ENCODE data around the gene SSC4D.
"Not testable (repeated sequence)": the region's sequence is repeated elsewhere in the genome, so short reads cannot be mapped to it uniquely, and the experiment has no call there.

The SSC4D gene

DNA sequence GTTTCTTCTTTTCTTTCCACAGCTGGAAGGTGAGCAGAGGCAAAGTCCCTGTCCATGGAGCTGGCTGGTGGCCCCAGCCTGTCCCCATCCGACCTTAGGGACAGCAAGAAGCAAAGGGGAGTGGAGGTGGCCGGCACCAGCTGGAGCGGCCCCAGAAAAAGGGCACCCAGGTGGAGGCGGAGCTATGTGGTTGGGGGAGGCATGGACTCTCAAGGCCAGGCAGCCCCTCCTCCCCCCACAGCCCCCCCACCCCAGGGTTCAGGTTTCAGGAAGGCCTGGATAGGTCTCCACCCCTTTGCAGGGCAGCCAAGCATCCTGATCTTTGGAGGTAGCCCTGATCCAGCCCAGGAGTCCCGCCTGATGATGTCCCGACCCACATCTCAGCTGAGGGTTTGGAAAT is at the start of gene SSC4D:
TSS of gene SSC4D (minus strand) at position 161 of the 400 bp plus-strand sequence. CDS start 5,258 bp downstream, outside the sequence.
- FAIRE-seq, result no peak

DNA sequence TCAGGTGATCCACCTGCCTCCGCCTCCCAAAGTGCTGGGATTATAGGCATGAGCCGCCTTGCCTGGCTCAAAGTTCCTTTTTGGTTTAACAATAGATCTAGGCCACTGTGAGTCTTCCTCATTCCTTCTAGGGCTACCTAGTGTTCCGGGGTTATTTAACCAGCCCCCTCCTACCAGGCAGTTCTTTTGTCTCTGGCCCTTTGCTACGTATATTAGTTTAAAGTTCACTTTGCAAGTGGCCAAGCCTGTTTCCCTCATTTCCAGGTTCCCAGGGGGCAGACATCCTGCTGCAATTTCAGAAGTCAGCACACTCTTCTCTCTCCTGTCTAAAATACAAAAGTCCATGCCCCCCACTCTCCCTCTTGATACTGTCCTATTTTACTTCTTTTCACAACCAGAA is 49.0 kb upstream of the SSC4D start:
- FAIRE-seq, result not testable (repeated sequence)

DNA sequence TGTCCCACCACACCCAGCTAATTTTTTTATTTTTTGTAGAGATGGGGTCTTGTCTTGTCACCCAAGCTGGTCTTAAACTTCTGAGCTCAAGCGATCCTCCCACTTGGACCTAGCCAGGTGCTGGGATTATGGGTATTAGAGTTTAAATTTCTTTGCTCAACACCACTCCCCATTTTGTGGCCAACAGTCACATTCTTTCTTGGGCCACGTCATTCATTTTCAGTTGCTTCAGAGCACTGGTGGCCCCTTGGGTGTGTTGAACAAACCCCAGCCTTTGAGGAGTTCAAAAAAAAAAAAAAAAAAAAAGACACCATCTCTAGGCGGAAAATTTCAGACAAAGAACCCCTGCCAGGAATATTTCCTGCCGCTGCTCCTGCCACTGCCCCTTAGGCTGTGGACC is 47.5 kb upstream of the SSC4D start:
- FAIRE-seq, result not testable (repeated sequence)

DNA sequence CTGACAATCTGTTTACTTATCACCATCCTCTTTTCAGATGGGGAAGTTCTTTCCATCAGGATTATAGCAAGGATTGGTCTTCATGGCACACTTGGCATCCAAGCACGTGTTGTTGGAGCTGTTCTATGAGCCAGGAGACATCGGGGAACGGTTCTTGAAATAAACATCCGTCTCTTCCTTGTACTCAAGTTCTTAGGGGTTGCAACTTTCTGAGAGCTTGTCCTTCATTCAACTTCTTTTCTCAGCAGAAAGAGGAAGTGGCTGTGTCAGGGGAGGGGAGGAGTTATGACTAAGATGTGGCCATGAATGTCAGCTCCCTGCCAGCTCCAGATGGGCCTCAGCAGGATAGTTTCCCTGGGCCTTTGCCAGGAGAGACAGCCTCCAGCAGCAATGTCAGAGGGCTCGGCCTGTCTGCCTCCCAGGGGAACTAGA is 36.1 kb upstream of the SSC4D start:
- not testable (repeated sequence) for FAIRE-seq

DNA sequence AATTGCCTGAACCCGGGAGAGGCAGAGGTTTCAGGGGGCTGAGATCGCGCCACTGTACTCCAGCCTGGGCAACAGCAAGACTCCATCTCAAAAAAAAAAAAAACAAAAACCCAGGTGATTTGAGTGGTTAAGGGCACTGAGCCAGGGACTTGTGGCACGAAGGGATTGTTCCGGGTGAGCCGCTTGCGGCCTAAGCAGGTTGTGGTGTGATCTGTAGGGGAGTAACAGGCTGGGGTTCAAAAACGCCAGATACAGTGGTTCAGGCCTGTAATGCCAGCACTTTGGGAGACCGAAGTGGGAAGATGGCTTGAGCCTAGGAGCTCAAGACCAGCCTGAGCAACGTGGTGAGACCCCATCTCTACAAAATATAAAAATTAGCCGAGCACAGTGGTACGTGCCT is 34.3 kb upstream of the SSC4D start:
- FAIRE-seq, result not testable (repeated sequence)

DNA sequence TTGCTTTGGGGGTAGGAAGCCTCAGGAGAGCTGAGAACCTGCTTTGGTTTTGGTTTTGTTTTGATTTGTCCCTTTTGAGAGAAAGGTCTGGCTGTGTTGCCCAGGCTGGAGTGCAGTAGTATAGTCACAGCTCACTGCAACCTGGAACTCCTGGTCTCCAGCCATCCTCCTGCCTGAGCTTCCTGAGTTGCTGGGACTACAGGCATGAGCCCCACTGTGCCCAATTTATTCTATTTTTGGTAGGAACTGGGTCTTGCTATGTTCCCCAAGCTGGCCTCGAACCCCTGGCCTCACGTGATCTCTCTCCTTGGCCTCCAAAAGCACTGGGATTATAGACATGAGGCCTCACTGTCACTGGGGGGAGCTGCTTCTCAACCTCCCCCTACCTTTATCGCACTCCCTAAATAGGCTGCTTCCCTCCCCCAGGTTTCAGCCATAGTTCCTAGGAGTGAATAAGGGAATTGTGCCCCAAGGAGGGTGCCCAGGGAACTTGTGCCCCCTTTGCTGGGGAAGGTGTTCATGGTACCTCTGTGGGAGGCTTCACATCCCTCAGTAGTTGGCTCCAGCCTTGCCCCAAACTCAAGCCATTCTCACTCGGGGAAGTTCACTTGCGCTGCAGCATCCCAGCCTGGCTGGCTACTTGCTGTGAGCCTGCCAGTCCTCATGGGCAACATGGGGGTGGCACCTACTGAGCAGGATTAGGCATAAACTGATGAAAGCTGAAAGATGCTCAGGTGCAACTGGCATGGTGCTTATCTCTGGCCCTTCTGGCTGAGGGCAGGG is 33.4 kb upstream of the SSC4D start:
- FAIRE-seq, result not testable (repeated sequence)

DNA sequence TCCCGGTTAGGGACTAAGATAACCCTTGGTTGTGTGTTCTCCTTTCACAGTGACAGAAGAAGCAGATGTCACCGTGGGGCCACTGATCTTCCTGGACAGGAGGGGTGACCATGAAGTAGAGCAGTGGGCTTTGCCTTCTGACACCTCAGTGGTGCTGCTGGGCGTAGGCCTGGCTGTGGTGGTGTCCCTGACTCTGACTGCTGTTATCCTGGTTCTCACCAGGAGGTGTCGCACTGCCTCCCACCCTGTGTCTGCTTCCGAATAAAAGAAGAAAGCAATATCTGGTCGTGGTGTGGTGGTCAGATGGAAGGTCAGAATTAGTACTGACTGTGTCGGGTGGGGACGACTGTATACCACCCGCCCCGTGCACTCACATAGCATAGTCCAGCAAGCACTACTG is 32.3 kb upstream of the SSC4D start:
- FAIRE-seq, result not testable (repeated sequence)

DNA sequence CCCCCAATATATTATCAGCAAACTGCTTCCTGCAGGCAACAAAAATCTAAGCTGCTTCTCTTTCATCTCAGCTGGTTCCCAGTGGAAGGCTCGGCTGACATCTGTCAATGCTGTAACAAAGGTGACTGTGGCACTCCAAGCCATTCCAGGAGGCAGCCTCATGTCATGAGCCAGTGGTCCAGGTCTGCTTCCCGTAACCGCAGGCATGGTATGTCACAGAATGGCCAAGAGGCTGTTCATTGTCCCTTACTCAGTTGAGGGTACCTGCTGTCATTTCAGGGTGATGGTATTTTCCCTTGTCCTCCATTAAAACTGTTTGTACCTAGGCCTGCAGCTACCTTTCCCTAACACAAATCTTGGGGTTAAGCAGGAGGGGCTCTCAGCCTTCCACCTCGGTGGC is 30.9 kb upstream of the SSC4D start:
- FAIRE-seq, result not testable (repeated sequence)

DNA sequence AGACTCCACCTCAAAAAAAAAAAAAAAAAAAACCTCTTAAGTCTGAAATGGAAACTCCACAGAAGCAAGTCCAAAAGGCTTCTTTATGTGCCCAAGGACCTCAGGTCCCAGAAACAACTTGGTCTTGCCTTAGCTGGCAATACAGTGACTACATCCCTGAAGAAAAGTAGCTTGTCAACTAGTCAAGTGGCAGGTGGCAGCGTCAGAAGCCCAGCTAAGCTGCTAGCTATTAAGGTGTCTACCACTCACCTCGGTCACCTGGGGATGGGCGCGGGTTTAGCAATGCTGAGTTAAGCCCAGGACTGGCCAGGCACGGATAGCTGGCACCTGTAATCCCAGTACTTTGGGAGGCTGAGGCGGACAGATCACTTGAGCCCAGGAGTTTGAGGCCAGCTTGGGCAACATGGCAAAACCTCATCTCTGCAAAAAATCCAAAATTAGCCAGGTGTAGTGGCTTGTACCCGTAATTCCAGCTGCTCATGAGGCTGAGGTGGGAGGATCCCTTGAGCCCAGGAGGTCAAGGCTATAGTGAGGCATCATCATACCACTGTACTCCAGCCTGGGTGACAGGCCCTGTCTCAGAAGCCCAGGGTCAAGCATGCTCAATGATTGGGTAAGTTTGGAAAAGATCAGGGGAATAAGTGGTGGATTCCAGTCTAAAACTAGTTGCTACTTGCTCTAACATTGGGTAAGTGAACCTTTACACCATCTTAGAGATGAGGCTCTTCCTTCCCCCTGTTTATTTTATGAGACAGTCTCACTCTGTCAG is 29.8 kb upstream of the SSC4D start:
- FAIRE-seq, result not testable (repeated sequence)

DNA sequence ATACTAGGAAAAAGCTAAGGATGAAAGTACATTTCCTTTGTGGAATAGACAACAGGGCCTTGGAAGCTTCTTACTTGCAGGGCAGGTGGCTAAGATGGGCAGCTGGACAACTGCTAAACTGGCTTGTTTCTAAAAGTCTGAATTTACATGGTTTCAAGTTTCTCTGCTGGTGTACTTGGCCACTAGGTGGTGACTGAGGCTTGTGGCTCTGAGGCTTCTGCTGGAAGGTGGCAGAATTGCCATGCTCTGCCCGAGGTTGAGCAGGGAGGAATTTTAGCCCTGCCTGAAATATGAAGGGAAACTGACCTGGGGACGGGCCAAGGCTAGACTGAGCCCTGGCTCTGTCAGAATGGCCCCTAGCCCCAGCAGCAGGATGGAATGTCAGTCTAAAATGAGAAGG is 28.4 kb upstream of the SSC4D start:
- peak; percentile 29 for FAIRE-seq

DNA sequence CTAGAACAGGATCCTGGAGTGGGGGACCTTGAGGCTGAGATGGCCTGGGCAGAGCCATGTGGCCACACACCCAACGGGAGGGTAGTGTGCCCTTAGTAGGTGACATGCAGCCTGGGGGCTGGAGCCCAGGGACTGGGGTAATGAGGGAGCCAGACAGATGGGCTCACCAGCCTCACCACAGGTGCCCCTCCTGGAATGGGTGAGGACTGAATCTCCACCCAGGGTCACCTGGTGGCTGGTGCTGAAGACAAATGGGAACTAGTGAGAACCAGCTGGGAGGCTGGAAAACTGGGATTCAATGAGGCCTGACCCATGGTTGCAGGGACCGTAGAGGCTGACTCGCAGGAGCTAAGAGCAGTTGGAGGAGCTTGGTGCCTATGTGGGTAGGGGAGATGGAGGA is 21.3 kb upstream of the SSC4D start:
- FAIRE-seq, result no peak

DNA sequence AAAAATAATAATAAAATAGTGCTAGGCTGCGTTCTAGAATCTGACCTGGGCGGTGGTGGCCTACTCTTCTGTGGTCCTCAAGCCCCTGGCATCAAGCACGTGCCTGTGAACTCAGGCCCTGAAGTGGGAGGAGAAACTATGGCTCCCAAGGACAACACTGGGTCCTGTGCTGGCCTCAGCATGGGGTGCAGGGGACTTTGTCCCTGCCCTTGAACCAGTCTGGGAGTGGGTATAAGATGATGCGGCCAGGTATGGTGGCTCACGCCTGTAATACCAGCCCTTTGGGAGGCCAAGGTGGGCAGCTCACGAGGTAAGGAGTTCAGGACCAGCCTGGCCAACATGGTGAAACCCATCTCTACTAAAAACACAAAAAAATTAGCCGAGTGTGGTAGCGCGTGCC is 20.7 kb upstream of the SSC4D start:
- FAIRE-seq, result no peak

DNA sequence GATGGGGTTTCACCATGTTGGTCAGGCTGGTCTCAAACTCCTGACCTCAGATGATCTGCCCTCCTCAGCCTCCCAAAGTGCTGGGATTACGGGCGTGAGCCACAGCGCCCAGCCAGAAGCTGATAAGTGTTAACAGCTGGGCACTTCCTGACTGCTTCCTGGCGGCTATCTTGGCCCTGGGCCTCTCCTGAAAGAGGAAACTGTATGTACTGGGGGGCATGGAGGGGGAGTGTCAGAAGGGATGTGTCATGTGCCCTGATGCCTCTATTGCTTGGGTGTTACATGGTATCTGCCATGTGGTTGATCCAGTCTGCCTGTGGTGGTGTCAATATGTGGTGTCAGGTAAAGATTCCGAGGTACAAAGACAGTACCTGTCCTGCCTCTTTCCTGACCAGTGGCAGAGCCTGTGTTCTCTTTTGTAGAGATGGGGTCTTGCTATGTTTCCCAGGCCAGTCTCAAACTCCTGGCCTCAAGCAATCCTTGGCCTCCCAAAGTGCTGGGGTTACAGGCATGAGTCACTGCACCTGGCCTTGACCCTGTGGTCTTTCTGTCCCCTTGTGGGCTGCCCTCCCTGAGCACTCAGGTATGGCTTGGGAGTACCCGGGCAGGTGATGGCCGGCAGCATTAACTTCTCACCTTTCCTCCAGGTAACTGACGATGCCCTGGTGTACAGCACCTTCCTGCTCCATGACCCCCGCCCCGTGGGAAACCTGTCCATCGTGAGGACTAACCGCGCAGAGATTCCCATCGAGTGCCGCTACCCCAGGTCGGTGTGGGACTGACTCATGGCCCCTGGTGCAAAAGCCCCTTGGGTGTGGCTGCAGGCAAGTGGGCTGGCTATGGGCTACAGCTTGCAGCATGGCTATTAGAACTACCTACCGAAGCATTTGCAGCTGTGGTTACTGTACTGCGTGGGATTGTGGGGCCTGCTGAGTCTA is 19.6 kb upstream of the SSC4D start:
- no peak for FAIRE-seq

DNA sequence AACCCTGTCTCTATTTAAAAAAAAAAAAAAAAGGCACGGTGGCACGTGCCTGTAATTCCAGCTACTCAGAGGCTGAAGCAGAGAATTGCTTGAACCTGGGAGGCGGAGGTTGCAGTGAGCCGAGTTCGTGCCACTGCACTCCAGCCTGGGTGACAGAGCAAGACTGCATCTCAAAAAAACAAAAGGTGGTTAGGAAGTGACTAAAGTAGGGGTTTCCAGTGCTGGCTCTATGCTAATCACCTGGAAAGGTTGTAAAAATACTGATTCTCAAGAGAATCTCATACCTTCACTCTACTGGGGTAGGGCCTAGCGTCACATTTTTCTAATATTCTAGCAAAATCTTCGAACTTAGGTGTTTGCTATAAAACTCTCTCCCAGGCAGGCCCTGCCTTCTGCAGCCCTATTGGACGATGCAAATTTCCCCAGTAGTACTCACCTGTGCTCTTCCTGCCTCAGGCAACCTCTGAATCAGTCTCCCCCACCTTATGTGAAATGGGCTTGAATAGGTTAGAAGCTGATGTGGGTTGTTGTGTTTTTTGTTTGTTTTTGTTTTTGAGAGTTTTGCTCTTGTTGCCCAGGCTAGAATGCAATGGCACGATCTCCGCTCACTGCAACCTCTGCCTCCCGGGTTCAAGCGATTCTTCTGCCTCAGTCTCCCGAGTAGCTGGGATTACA is 18.8 kb upstream of the SSC4D start:
- no peak for FAIRE-seq

DNA sequence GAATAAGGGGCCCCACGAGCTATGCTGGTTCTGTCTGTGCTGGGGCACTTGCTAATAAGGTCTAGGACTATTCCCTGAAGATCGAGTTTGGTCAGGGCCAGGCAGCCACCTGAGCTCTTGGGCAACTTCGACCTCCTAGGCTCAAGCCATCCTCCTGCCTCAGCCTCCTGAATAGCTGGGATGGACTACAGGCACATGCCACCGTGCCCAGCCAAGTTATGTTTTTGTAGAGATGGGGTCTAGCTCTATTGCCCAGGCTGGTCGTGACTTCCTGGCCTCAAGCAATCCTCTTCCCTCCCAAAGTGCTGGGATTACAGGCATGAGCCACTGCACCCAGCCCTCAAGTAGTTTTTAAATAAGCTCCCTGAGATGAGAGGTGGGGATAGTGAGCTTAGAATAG is 18.1 kb upstream of the SSC4D start:
- no peak for FAIRE-seq

DNA sequence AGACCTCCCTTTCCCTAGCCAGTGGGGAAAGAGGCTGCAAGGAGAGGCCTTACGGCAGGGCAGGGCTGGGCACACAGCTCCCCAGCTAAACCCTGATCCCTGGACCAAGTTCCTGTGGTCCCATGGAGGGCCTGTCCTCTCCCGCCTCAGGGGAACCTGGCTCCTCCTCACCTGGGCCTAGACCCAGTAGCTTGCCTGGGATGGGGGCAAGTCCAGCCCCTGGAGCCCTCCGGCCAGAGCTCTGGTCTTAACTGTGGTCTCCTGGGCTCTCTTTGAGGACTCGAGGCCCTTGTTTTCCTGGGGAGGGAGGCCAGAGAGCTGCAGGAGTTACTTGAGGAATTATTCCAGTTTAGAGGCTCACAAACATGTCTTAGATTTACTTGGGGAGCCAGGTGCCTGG is 16.7 kb upstream of the SSC4D start:
- FAIRE-seq, result no peak

DNA sequence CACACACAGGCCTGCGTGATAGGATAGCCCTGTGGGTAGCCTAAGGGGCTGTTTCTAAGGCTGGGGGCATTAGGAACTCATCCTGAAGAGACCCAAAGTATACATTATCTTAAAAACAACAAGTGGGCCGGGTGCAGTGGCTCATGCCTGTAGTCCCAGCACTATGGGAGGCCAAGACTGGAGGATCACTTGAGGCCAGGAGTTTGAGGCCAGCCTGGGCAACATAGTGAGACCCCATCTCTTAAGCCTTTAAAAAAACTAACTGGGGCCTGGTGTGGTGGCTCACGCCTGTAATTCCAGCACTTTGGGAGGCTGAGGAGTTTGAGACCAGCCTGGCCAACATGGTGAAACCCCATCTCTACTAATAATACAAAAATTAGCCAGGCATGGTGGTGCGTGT is 16.1 kb upstream of the SSC4D start:
- not testable (repeated sequence) for FAIRE-seq

DNA sequence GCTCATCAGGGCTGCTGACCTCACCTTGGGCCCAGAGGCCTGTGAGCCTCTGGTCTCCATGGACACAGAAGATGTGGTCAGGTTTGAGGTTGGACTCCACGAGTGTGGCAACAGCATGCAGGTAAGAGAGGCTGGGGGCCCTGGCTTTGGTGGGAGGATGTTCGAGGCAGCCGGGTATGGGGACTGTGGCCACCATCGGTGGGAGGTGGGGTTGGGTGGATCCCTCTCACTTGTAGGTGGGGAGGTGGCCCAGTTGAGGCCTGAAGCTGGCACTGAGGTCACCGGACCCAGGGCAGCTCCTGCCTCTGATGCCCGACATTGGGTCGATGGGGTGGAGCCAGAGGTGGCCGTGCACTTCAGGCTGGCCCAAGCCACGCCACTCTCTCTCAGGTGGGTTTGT is 15.7 kb upstream of the SSC4D start:
- no peak for FAIRE-seq

DNA sequence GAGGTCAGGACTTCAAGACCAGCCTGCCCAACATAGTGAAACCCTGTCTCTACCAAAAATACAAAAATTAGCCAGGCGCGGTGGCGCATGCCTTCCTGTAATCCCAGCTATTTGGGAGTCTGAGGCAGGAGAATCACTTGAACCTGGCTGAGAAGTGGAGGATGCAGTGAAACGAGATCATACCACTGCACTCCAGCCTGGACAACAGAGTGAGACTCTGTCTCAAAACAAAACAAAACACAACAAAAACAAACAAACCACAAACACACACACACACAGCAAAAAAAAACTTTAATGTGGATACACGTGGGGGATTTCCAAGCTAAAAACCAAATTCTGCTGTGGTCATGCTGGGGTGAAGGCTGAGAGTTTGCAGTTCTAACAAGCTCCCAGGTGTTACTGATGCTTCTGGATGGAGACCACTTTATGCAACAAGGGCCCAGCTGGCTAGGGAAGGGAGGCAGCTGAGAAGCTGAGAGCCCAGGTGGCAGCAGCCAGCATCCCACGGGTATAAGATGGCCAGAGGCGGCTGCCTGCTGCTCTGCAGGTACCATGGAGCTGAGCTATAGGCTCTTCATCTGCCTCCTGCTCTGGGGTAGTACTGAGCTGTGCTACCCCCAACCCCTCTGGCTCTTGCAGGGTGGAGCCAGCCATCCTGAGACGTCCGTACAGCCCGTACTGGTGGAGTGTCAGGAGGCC is 15.1 kb upstream of the SSC4D start, which contains the start of gene ZP3:
TSS of gene ZP3 (plus strand) at position 538 of the 699 bp plus-strand sequence. CDS start at position 553, 15 bp downstream.
- FAIRE-seq, result no peak

DNA sequence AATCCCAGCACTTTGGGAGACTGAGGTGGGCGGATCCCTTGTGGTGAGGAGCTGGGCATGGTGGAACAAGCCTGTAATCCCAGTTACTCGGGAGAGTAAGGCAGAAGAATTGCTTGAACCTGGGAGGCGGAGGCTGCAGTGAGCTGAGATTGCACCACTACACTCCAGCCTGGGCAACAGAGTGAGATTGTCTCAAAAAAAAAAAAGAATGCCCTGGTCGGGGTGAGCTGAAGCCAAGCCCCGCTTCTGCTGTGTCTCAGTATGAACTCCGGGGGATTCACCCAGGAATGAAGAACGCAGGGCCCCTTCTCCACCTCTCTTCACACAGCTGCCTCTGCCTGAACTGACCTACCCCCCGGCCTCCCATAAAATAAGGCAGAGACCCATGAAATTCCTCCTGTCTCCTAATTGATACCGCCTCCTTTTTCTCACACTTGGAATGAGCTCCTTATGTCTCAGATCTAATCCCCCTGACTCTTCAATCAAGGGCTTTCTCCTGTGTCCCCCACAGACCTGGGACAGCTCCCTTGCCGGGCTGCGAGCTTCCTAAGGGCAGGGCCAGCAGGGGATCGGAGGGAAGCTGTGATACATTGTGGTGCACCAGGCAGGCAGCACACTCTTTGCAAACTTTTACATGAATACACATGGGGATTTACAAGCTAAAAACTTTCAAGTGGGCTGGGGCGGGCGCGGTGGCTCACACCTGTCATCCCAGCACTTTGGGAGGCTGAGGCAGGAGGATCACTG is 14.3 kb upstream of the SSC4D start:
- FAIRE-seq, result no peak

DNA sequence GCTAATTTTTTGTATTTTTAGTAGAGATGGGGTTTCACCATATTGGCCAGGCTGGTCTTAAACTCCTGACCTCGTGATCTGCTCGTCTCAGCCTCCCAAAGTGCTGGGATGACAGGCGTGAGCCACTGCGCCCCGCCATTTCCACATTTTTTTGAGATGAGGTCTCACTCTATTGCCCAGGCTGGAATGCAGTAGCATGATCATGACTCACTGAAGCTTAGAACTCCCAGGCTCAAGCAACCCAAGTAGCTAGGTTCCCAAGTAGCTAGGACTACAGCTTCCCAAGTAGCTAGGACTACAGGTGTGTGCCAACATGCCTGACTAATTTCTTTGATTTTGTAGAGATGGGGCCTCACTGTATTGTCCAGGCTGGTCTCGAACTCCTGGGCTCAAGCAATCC is 11.6 kb upstream of the SSC4D start:
- not testable (repeated sequence) for FAIRE-seq

Data from A204.1 (cell line).